Activated CD8-positive, alpha-beta memory T cell treated with anti-CD3 and anti-CD28 coated beads for 48 hours (primary cell): Measurements from ENCODE around the gene FOXD2.
A peak's percentile ranks its signal among the peaks of the same experiment; 100 is the strongest.

Source experiments
- DNase-seq, 3 experiments: peaks; one replicate each; pipeline ENCODE4 v3.0.0-alpha.2; 2020; ENCODE audit warnings: low read depth in 2 of 3, low spot score in 2 of 3

FOXD2 gene

GRCh38 chr1:47416319-47417169, 21.3 kb upstream of the FOXD2 start:
- DNase-seq = no peak

GRCh38 chr1:47417170-47418044, 20.4 kb upstream of the FOXD2 start:
- no peak for DNase-seq

GRCh38 chr1:47418122-47418521, 19.7 kb upstream of the FOXD2 start:
- no peak for DNase-seq

GRCh38 chr1:47418681-47419325, 19.0 kb upstream of the FOXD2 start:
- DNase-seq = no peak

- DNase-seq = no peak
Observed at GRCh38 chr1:47420547-47420946, 17.3 kb upstream of the FOXD2 start.

GRCh38 chr1:47423872-47424271, 14.0 kb upstream of the FOXD2 start:
- no peak for DNase-seq

GRCh38 chr1:47424336-47424982, 13.4 kb upstream of the FOXD2 start:
- DNase-seq = no peak

- DNase-seq = no peak
Observed at GRCh38 chr1:47431534-47431933, 6.3 kb upstream of the FOXD2 start.

GRCh38 chr1:47432071-47433036, 5.5 kb upstream of the FOXD2 start:
- peak in 1 of 3 experiments; percentile 33 for DNase-seq

- no peak for DNase-seq
Observed at GRCh38 chr1:47433037-47433421, 4.8 kb upstream of the FOXD2 start.

- DNase-seq = no peak
Observed at GRCh38 chr1:47433477-47434050, 4.3 kb upstream of the FOXD2 start.

- DNase-seq = no peak
Observed at GRCh38 chr1:47434051-47434842, 3.6 kb upstream of the FOXD2 start.

GRCh38 chr1:47435506-47436303, 2.1 kb upstream of the FOXD2 start:
- DNase-seq = no peak

GRCh38 chr1:47436304-47436978, 1.4 kb upstream of the FOXD2 start:
- peak; percentile 61 to 70 (median 69) for DNase-seq

GRCh38 chr1:47436979-47437446, 831 bp upstream of the FOXD2 start:
- DNase-seq = no peak

GRCh38 chr1:47438165-47439016, 547 bp downstream of the FOXD2 start:
- no peak for DNase-seq
